G401 (cell line): ENCODE measurements around the gene ZNF692. TPM values are rescaled to one million over a fixed set of nuclear protein-coding genes. Genes with fewer than 3 reads are reported as not detected.

ENCODE experiments used
- total RNA-seq: library from RNA; depleted of rRNA; stranded (reverse); fragments of >200 nt; shearing (Covaris generic); gene quantifications from 2 replicates; pipeline ENCODE4 v1.2.3, GENCODE V29; 2014; rRNA removed

The ZNF692 gene
- total RNA-seq, 1 experiment from 2014 or later = 7.9 TPM

Other genes with a start within 250 kb of the ZNF692 start
- not detected in 2 replicates for gene OR2T11, start 224.0 kb downstream of the ZNF692 start, total RNA-seq
- gene OR2T35, start 213.8 kb downstream of the ZNF692 start, total RNA-seq = not detected in 2 replicates
- not detected in 2 replicates for gene OR2T27, start 203.6 kb downstream of the ZNF692 start, total RNA-seq
- gene OR14I1, start 156.3 kb downstream of the ZNF692 start, total RNA-seq = not detected in 2 replicates
- not detected in 2 replicates for gene LYPD8, start 103.3 kb downstream of the ZNF692 start, total RNA-seq
- 23.1 and 24.6 TPM in 2 replicates for gene SH3BP5L, start 33.2 kb downstream of the ZNF692 start, total RNA-seq
- gene ZNF672, start 20.9 kb downstream of the ZNF692 start, total RNA-seq = 57.1 and 63.1 TPM in 2 replicates
- 5.3 and 10.0 TPM in 2 replicates for gene PGBD2, start 47.1 kb upstream of the ZNF692 start, total RNA-seq